ENCODE data around the gene FCAR.
"Not testable (repeated sequence)": the region's sequence is repeated elsewhere in the genome, so short reads cannot be mapped to it uniquely, and the experiment has no call there.

The FCAR gene

DNA sequence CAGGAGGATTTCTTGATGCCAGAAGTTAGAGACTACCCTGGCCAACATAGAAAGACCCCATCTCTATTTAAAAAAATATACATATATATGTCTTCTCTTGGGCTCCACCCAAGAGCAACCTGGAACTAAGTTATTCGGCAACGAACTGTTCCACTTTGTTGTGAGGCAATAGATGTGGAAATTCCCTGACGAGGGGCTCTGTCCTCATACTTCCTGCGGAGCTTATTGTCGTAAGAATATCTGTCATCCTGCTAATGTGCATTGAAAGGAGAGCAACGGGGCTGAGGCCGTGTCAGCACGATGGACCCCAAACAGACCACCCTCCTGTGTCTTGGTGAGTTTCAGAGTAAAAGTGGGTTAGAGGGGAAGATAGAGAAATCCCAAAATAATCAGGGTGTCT lies at the start of gene FCAR:
Gene FCAR (plus strand): TSS at position 246 of the 400 bp plus-strand sequence. CDS start 55 bp downstream, at position 301.
- DNase-seq = no peak

DNA sequence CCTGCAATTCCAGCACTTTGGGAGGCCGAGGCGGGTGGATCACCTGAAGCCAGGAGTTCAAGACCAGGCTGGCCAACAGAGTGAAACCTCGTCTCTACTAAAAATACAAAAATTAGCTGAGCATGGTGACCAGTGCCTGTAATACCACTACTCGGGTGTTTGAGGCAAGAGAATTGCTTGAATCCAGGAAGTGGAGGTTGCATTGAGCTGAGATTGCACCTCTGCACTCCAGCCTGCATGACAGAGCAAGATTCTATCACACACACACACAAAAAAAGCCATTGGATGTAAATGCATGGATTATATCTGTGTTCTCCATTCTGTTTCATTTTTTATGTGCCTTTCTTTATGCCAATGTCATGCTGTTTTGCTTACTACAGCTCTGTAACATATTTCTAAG lies 49.6 kb upstream of the FCAR start:
- not testable (repeated sequence) for DNase-seq

DNA sequence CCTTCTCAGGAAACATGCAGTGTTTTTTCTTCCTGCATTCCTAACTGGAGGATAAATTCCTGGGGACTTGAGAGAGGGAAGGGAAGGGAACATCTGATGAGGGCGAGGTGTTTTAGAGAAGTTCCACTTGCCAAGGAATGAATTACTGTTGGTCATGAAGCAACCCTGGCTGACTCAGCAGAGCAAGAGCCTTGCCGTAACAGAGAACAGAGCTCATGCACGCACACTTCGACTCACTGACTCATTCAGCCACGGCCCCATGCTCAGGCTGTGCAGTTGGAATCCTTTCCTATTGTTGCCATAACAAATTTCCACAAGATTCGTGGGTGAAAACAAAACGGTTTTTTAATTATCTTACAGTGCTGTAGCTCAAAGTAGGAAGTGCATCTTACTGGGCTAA lies 48.7 kb upstream of the FCAR start:
- DNase-seq = not testable (repeated sequence)

DNA sequence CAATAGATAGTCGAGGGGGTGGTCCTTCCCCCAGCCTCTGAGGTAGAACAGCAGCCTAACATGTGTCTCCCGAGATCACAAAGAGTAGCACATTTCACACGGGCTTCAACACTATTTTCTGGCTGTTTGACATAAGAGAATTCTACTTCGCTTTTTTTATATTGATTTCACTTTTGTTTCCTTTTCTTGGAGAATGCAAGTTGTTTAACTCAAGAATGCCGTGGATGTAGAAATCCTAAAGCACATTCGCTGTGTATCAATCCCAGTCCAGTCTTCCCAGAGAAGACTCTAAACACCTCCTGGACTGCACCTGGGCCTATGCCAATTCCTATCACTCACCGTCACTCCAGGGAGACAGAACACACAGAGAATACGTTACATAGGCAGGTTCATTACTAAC lies 46.0 kb upstream of the FCAR start:
- DNase-seq = not testable (repeated sequence)

DNA sequence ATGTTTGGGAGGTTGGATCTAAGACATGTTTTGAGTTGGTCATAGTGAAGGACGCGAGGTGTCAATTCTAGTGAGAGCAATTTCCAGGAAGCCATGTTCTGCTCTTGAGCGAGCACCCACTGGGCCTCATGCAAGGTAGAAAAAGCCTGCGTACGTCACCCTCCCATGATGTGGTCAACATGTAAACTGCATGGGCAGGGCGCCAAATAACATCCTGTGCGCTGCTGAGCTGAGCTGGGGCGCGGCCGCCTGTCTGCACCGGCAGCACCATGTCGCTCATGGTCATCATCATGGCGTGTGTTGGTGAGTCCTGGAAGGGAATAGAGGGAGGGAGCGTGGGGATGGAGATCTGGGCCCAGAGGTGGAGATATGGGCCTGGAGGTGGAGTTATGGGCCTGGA lies 41.5 kb upstream of the FCAR start, which contains the start of gene KIR2DS4:
Gene KIR2DS4 (plus strand): TSS at position 181 of the 400 bp plus-strand sequence.
- not testable (repeated sequence) for DNase-seq

DNA sequence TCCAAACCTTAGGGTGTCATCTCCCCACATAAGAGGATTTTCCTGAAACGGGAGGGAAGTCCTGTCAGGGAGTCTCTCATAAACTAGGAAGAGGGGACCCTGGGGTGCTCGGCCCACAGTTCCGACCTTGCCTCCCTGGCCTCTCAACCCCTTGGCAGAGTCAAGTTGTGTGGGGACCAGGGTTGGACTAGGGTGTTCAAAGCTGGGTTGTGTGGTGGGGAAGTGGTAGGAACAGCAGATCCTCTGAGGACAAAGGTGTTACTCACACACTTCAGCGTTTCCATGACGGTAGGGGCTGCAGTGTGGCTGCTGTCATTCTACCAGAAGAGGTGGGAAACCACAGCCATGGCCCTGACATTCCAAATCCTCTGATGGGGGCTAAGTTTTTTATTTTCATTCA lies 38.9 kb upstream of the FCAR start:
- DNase-seq = not testable (repeated sequence)

DNA sequence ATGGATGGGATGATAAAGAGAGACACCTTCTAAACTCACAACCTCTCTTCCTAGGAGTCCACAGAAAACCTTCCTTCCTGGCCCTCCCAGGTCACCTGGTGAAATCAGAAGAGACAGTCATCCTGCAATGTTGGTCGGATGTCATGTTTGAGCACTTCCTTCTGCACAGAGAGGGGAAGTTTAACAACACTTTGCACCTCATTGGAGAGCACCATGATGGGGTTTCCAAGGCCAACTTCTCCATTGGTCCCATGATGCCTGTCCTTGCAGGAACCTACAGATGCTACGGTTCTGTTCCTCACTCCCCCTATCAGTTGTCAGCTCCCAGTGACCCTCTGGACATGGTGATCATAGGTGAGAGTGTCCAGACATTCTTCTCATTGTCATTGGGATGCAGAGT lies 36.5 kb upstream of the FCAR start:
- not testable (repeated sequence) for DNase-seq

DNA sequence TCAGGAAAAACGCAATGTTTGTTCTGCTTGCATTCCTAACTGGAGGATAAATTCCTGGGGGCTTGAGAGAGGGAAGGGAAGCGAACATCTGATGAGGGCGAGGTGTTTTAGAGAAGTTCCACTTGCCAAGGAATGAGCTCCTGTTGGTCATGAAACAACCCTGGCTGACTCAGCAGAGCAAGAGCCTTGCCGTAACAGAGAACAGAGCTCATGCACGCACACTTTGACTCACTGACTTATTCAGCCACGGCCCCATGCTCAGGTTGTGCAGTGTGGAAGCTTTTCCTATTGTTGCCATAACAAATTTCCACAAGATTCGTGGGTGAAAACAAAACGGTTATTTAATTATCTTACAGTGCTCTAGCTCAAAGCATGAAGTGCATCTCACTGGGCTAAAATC lies 30.9 kb upstream of the FCAR start:
- not testable (repeated sequence) for DNase-seq

DNA sequence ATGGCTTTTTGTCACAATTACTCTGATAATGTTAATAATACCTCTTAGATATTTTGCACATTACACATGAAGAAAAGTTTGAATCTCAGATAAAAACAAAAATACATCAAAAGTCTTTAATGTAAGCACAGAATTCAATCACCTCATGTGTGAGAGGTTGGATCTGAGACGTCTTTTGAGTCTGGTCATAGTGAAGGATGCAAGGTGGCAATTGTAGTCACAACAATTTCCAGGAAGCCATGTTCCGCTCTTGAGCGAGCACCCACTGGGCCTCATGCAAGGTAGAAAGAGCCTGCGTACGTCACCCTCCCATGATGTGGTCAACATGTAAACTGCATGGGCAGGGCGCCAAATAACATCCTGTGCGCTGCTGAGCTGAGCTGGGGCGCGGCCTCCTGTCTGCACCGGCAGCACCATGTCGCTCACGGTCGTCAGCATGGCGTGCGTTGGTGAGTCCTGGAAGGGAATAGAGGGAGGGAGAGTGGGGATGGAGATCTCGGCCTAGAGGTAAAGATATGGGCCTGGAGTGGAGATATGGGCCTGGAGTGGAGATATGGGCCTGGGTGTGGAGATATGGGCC lies 23.9 kb upstream of the FCAR start, which contains the start of gene KIR3DL2:
Gene KIR3DL2 (plus strand): TSS at position 383 of the 580 bp plus-strand sequence. CDS start 33 bp downstream, at position 416.
- not testable (repeated sequence) for DNase-seq

DNA sequence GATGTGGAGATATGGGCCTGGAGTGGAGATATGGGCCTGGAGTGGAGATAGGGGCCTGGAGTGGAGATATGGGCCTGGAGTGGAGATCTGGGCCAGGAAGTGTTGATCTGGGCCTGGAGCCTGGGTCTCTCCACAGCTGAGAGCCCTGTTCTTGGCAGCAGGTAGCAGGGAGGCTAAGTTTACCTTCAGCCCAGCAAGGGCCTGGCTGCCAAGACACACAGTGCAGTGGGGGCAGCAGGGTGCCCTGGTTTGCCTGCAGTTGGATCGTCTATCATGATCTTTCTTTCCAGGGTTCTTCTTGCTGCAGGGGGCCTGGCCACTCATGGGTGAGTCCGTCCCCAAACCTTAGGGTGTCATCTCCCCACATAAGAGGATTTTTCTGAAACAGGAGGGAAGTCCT lies 23.1 kb upstream of the FCAR start:
- DNase-seq = no peak

DNA sequence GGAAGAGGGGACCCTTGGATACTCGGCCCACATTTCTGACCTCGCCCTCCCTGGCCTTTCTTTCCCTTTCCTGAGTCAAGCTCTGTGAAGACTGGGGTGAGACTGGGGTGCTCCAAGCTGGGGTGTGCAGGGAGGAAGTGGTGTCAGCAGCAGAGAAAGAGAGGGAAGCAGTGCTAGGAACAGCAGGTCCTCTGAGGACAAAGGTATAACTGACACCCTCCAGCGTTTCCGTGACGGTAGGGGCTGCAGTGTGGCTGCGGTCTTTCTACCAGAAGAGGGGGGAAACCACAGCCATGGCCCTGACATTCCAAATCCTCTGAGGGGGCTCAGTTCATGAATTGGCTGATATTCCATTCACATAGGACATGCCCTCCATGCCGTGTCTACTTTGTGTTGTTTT lies 22.7 kb upstream of the FCAR start:
- DNase-seq = no peak

DNA sequence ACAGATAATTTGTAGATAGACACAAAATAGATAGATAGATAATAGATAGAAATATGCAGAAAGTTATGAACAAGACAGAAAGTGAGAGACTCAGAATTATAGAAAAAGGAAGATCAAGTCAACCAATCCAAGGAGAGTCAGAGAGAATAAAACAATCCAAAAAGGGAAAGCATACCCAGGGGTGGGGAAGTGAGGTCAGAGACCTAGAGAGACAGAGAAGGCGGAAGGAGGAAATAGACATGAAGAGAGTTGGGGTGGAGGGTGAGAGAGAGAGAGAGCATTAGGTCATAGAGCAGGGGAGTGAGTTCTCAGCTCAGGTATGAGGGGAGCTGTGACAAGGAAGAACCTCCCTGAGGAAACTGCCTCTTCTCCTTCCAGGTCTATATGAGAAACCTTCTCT lies 18.8 kb upstream of the FCAR start:
- DNase-seq = not testable (repeated sequence)

DNA sequence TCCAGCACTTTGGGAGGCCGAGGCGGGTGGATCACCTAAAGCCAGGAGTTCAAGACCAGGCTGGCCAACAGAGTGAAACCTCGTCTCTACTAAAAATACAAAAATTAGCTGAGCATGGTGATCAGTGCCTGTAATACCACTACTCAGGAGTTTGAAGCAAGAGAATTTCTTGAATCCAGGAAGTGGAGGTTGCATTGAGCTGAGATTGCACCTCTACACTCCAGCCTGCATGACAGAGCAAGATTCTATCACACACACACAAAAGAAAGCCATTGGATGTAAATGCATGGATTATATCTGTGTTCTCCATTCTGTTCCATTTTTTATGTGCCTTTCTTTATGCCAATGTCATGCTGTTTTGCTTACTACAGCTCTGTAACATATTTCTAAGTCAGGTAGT lies 15.6 kb upstream of the FCAR start:
- not testable (repeated sequence) for DNase-seq

DNA sequence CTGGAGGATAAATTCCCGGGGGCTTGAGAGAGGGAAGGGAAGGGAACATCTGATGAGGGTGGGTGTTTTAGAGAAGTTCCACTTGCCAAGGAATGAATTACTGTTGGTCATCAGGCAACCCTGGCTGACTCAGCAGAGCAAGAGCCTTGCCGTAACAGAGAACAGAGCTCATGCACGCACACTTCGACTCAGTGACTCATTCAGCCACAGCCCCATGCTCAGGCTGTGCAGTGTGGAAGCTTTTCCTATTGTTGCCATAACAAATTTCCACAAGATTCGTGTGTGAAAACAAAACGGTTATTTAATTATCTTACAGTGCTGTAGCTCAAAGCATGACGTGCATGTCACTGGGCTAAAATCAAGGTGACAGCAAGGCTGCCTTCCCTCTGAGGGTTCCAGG lies 14.6 kb upstream of the FCAR start:
- not testable (repeated sequence) for DNase-seq

DNA sequence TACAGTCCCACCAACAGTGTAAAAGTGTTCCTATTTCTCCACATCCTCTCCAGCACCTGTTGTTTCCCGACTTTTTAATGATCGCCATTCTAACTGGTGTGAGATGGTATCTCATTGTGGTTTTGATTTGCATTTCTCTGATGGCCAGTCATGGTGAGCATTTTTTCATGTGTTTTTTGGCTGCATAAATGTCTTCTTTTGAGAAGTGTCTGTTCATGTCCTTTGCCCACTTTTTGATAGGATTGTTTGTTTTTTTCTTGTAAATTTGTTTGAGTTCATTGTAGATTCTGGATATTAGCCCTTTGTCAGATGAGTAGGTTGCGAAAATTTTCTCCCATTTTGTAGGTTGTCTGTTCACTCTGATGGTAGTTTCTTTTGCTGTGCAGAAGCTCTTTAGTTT lies 10.6 kb upstream of the FCAR start:
- not testable (repeated sequence) for DNase-seq

DNA sequence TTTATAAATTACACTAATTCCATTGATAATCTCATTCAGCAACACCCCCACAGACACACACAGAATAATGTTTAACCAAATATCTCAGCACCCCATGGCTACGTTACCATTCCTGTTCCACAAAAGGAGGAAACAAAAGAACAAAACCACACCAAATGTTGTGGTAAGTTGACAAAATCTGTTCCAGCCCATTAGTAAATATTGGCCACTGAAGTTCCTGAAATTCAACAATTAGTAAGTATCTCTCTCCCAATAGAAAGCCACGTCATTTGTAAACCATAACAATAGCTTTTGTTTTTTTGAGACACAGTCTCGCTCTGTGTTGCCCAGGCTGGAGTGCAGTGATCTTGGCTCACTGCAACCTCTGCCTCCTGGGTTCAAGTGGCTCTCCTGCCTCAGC lies 2.3 kb upstream of the FCAR start:
- DNase-seq = no peak

DNA sequence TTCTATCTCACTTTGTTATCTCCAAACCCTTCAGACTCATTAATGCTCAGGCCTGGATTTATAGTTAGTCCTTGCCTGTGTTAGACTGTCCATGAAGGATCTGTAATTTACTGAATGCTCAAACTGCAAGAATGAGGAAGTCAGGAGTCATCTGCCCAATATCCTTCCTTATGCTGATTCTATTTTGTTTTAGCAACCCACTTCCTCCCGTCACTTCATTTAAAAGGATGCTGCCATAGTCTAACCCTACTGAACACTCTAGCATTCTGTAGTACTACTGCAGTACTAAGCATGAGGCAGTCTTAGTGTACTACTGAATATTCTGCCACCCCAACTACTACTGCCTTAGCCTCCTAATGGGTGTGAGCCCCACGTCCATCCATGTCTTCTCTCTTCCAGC lies 1.5 kb downstream of the FCAR start:
- DNase-seq = no peak

DNA sequence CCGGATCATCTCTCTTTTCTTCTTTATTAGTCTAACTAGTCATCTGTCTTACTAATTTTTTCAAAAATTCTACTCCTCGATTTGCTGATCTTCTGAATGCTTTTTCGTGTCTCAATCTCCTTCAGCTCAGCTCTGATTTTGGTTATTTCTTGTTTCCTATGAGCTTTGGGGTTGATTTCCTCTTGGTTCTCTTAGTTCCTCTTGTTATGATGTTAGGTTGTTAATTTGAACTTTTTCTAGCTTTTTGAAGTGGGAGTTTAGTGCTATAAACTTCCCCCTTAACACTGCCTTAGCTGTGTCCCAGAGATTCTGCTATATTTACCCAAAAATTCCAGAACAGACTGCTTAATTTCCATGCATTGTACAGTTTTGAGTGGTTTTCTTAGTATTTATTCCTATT lies 3.4 kb downstream of the FCAR start:
- DNase-seq = no peak

DNA sequence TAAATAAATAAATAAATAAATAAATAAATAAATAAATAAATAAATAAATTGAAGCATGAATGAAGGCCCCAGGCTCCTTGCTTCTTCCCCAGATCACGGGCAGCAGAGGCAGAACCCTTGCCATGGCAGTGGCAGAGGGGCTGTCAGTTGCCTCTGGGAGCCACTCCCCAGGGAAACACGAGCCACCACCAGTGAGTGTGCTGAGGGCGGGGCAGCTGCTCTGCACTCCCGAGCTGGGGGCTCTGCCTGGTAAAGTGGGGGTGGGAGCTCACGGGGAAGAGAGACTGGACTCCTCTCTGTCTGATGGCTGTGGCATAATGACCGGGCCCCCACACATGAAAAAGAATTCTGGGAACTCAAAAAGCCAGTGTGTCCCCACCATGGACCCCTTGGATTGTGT lies 7.8 kb downstream of the FCAR start:
- DNase-seq = no peak

DNA sequence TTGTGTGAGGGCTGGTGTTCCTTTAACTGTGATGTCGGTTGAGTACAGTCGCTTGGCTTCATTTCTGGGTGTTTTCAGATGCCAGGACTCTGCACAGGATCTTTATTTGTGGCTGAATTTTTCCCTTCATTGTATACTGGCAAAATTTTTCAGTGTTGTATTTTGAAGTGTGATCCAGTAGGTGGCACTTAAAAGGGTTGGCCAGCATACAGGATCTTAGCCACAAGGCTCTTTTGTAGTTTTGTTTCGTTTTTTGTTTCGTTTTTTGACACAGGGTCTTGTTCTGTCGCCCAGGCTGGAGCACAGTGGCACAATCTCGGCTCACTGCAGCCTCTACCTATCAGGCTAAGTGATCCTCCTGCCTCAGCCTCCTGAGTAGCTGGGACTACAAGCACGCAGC lies 8.7 kb downstream of the FCAR start:
- no peak for DNase-seq

DNA sequence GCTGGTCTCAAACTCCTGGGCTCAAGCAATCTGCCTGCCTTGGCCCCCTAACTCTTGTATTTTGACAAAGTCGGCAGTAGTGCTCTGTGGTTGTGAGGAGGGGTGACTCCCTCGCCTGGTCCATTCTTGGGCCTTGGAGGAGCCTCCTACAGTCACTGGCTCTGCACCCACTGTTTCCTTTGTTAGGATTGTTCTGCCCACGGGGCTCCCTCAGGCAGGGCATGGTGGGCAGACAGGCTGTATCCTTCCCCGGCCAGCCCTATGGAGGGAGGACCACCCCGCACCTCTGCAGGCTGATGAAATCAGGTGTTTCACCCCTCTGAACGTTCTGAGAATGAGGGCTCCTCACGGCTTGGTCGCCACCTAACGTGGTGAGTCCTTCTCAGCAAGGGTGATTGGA lies 9.2 kb downstream of the FCAR start:
- no peak for DNase-seq

DNA sequence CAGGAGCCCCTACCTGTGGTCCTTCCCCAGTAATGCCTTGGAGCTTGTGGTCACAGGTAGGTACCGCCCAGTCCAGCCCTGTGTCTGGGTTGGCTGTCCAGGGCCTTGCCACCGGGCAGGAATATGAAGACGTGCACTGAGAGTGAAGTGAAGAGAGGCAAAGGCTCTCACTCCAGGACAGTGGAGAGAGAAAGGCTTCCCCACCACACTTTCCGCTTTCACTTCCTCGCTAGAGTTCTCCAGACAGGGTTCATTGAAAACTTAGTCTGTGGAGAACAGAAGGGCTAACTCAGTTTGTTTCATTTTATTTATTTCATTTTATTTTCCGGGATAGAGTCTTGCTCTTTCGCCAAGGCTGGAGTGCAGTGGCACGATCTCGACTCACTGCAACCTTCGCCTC lies 14.2 kb downstream of the FCAR start:
- DNase-seq = no peak

DNA sequence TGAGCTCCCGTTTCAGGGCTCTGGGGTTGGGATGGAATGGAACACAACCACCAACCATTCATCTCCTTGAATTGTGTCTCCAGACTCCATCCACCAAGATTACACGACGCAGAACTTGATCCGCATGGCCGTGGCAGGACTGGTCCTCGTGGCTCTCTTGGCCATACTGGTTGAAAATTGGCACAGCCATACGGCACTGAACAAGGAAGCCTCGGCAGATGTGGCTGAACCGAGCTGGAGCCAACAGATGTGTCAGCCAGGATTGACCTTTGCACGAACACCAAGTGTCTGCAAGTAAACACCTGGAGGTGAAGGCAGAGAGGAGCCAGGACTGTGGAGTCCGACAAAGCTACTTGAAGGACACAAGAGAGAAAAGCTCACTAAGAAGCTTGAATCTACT lies 15.5 kb downstream of the FCAR start:
- no peak for DNase-seq

DNA sequence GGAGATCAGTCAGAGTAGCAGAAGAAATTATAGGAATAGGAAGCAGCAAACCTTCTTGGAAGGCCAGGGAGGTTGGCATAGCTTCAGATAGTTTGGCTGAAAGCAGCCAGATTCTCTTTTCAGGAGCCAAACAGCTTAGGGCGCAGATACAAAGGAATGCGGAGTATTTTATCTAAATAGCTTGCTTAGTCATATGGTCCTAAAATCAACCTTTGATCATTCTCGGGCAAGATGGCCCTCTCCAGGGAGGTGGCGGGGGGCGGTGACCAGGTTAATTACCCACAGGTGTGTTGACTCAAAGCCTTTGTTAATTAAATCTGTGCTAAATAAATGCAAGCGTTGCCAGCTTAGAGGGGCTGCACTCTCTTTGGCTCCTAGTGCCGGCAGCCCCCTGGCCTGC lies 19.4 kb downstream of the FCAR start:
- DNase-seq = no peak

DNA sequence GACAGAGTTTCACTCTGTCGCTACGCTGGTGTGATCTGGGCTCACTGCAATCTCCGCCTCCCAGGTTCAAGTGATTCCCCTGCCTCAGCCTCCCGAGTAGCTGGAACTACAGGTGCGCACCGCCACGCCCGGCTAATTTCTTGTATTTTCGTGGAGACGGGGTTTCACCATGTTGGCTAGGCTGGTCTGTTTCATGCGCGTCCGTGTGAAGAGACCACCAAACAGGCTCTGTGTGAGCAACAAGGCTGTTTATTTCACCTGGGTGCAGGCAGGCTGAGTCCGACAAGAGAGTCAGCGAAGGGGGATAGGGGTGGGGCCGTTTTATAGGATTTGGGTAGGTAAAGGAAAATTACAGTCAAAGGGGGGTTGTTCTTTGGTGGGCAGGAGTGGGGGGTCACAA lies 20.1 kb downstream of the FCAR start:
- not testable (repeated sequence) for DNase-seq

Measured in activated CD4-positive, alpha-beta T cell treated with anti-CD3 and anti-CD28 coated beads for 1 hour (primary cell).